Stromal cell of bone marrow (primary cell): ENCODE results near the gene GJB5.

Source experiments
- DNase-seq: peaks from one replicate; pipeline ENCODE4 v3.0.0-alpha.2; 2012; ENCODE audit warnings: low read depth

Gene GJB5

GRCh38 chr1:34776911-34777310 lies 22.1 kb downstream of the GJB5 start:
- no peak for DNase-seq

GRCh38 chr1:34777519-34778321 lies 22.9 kb downstream of the GJB5 start:
- DNase-seq: no peak

- no peak for DNase-seq
These were observed 23.5 kb downstream of the GJB5 start for GRCh38 chr1:34778381-34778780.

GRCh38 chr1:34779005-34779404 lies 24.2 kb downstream of the GJB5 start:
- no peak for DNase-seq

GRCh38 chr1:34779526-34779925 lies 24.7 kb downstream of the GJB5 start:
- DNase-seq: no peak

GRCh38 chr1:34779962-34780361 lies 25.1 kb downstream of the GJB5 start:
- no peak for DNase-seq

GRCh38 chr1:34780528-34780927 lies 25.7 kb downstream of the GJB5 start:
- no peak for DNase-seq

GRCh38 chr1:34781071-34781843 lies 26.4 kb downstream of the GJB5 start, which contains the start of gene GJB3:
Gene GJB3 (plus strand): TSS chr1:34781214. CDS start chr1:34784763, 3,549 bp downstream.
- no peak for DNase-seq

GRCh38 chr1:34781844-34782391 lies 27.1 kb downstream of the GJB5 start:
- DNase-seq: no peak

GRCh38 chr1:34784751-34785221 lies 29.9 kb downstream of the GJB5 start:
- no peak for DNase-seq

- no peak for DNase-seq
These were observed 30.5 kb downstream of the GJB5 start for GRCh38 chr1:34785231-34785874.

GRCh38 chr1:34785875-34786470 lies 31.1 kb downstream of the GJB5 start:
- no peak for DNase-seq

- peak; percentile 51 for DNase-seq
These were observed 31.9 kb downstream of the GJB5 start for GRCh38 chr1:34786521-34787325.

- DNase-seq: no peak
These were observed 32.9 kb downstream of the GJB5 start for GRCh38 chr1:34787461-34788420.

- DNase-seq: no peak
These were observed 36.1 kb downstream of the GJB5 start for GRCh38 chr1:34790985-34791384.

GRCh38 chr1:34792424-34792823 lies 37.6 kb downstream of the GJB5 start:
- DNase-seq: no peak

- DNase-seq: no peak
These were observed 38.3 kb downstream of the GJB5 start, which contains the start of gene GJA4 for GRCh38 chr1:34792868-34793727. Gene GJA4 (plus strand): TSS chr1:34792999. CDS start chr1:34794214, 1,215 bp downstream.

- no peak for DNase-seq
These were observed 39.3 kb downstream of the GJB5 start for GRCh38 chr1:34794001-34794789.
